ENCODE data around the gene KCNJ10.

The KCNJ10 gene

GRCh38 chr1:159992161-159992560 is 77.8 kb downstream of the KCNJ10 start:
- H3K4me3 ChIP-seq (replicated peaks; ENCODE audit: insufficient read depth, low read length) = no peak overlapping the region
- no peak for DNase-seq (ENCODE audit: low read depth in 1 of 2, low spot score in 1 of 2)
- H3K27ac ChIP-seq (replicated peaks) = no peak overlapping the region
- TF ChIP-seq POLR2AphosphoS5 (IDR thresholded peaks at IDR 0.05; ENCODE audit: low read depth) = no peak
- no peak for TF ChIP-seq REST (IDR thresholded peaks at IDR 0.05; ENCODE audit: insufficient replicate concordance, low read depth)
- no peak for TF ChIP-seq CTCF (IDR thresholded peaks at IDR 0.05; ENCODE audit: insufficient read depth, low read length)
- no peak for TF ChIP-seq GABPA (IDR thresholded peaks at IDR 0.05; ENCODE audit: low read depth)
- TF ChIP-seq SPI1 (IDR thresholded peaks at IDR 0.05; ENCODE audit: borderline replicate concordance, low read depth) = no peak
- no peaks in the 10 kb centered on the region for H3K27me3 ChIP-seq (ENCODE audit: insufficient read depth, poor library complexity, severe bottlenecking)

- no peak overlapping the region for H3K4me3 ChIP-seq (replicated peaks; ENCODE audit: insufficient read depth, low read length)
- H3K27me3 ChIP-seq (ENCODE audit: insufficient read depth, poor library complexity, severe bottlenecking) = no peaks in the 10 kb centered on the region
- peak; percentile 20 to 54 for DNase-seq (ENCODE audit: low read depth in 1 of 2, low spot score in 1 of 2)
- no peak overlapping the region for H3K27ac ChIP-seq (replicated peaks)
- no peak for TF ChIP-seq REST (IDR thresholded peaks at IDR 0.05; ENCODE audit: insufficient replicate concordance, low read depth)
- TF ChIP-seq CTCF (IDR thresholded peaks at IDR 0.05; ENCODE audit: insufficient read depth, low read length) = no peak
- TF ChIP-seq GABPA (IDR thresholded peaks at IDR 0.05; ENCODE audit: low read depth) = no peak
- TF ChIP-seq SPI1 (IDR thresholded peaks at IDR 0.05; ENCODE audit: borderline replicate concordance, low read depth) = no peak
- no peak for TF ChIP-seq POLR2AphosphoS5 (IDR thresholded peaks at IDR 0.05; ENCODE audit: low read depth)
Observed at GRCh38 chr1:159991513-159991912, 78.4 kb downstream of the KCNJ10 start.

GRCh38 chr1:159990005-159990404 is 80.0 kb downstream of the KCNJ10 start:
- Histone ChIP-seq H3K4me3 (replicated peaks; ENCODE audit: insufficient read depth, low read length) (no peak overlapping the region), H3K27ac (replicated peaks) (no peak overlapping the region), H3K27me3 (ENCODE audit: insufficient read depth, poor library complexity, severe bottlenecking) (no peaks in the 10 kb centered on the region)
- DNase-seq (ENCODE audit: low read depth in 1 of 2, low spot score in 1 of 2) = no peak
- TF ChIP-seq CTCF (IDR thresholded peaks at IDR 0.05; ENCODE audit: insufficient read depth, low read length) (no peak), GABPA (IDR thresholded peaks at IDR 0.05; ENCODE audit: low read depth) (no peak), REST (IDR thresholded peaks at IDR 0.05; ENCODE audit: insufficient replicate concordance, low read depth) (no peak), POLR2AphosphoS5 (IDR thresholded peaks at IDR 0.05; ENCODE audit: low read depth) (no peak), SPI1 (IDR thresholded peaks at IDR 0.05; ENCODE audit: borderline replicate concordance, low read depth) (no peak)
